Measurements from ENCODE around the gene SNTG2.

Gene SNTG2

GRCh38 chr2:1154710-1155594, 204.3 kb downstream of the SNTG2 start:
- no peak for DNase-seq

DNA sequence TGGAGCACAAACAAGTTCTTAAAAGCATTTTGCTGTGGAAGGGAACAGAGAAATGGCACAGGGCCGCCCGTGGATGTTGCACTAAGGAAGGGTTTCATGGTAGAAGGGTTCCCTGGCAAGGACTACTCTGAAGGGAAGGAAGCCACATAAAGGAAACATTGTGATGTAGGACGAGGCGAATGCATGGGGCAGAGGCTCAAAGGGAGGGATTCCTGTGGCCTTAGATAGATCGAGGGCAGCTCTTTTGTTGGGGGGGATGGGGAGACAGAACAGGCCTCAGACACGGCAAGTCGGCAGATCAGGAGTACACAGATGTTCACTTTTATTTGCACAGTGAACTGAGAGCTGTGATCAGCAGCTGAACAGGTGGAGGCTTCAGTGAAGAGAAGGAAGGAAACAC, 205.4 kb downstream of the SNTG2 start:
- no peak for DNase-seq

- DNase-seq, result no peak
These were observed 205.9 kb downstream of the SNTG2 start for GRCh38 chr2:1156531-1156930.

- no peak for DNase-seq
These were observed 206.5 kb downstream of the SNTG2 start for GRCh38 chr2:1157107-1157506.

- no peak for DNase-seq
These were observed 208.4 kb downstream of the SNTG2 start for GRCh38 chr2:1159013-1159412.

DNA sequence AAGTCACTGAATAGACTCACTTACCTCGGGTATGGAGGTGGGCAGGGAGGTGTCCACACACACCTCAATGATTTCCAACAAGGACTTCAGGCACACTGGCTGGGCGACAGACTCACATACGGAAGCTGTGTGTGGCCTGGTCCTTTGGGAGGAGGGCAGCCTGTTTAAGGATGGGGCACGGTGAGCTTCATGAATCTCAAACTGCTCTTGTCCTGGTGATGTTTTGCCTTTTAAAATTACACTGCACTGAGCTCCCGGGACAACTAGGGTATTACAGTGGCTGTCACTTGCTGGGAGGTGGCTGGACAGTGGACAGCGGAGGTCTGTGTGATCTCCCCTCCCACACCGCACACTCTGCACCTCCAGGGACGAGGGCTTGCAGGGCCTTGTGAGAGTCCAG, 211.6 kb downstream of the SNTG2 start:
- no peak for DNase-seq

DNA sequence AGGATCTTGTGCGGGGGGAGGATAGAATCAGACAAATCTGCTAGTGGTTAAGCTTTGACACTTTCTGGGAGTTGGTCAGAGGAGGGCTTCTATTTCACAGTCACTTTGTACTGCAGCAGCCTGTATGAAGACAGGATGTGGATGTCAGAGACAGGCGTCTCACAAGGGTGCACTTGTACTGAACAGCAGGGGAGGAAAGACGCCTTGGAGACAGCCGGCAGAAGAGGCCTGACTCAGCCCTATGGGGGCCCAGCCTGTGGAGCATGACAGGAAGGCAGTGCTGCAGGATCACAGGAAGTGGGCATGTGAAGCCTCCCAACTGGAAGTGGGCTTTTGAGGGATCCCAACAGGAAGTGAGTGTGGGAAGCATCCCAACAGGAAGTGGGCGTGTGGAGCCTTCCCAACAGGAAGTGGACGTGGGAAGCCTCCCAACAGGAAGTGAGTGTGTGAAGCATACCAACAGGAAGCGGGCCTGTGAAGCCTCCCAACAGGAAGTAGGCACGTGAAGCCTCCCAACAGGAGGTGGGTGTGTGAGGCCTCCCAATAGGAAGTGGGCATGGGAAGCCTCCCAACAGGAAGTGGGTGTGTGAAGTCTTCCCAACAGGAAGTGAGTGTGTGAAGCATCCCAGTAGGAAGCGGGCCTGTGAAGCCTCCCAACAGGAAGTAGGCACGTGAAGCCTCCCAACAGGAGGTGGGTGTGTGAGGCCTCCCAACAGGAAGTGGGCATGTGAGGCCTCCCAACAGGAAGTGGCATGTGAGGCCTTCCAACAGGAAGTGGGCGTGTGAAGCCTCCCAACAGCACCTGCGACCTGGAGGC, 212.3 kb downstream of the SNTG2 start:
- DNase-seq, result peak; percentile 6

GRCh38 chr2:1166976-1167375, 216.3 kb downstream of the SNTG2 start:
- DNase-seq, result no peak

DNA sequence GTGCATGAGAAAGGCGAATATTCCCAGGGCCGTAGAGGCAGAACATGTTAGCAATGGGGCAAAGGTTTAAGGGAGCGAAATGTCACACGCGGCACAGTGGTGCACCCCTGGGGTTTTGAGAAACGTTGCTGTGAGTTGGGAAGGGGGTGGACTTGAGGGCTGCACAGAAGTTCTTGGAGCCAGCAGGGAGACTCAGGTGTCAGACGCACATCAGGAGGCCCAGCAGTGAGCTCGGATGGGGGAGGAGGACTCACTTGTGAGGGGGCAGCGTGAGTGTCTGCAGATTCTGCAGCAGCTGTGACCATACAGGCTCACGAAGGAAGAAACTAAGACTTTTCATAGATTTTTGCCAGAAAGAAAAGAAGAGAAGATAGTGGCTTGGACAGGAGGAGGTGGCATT, 218.2 kb downstream of the SNTG2 start:
- no peak for DNase-seq

GRCh38 chr2:1169291-1169949, 218.8 kb downstream of the SNTG2 start:
- no peak for DNase-seq

DNA sequence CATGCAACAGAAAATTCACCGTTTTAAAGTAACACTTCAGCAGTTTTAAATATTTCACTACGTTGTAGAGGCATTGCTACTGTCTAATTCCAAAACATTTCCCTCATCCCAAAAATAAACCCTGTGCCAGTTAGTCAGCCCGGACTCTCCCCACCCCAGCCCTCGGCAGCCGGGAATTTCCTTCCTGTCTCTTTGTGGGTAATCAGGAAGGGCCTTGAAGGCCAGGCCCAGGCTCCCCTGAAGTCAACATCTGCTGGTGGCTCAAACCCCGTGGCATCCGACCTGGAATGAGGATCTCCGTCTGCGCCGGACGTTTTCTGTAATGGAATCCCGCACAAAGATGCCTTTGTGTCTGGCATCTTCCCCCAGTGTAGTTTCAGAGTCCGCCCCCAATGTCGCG, 219.6 kb downstream of the SNTG2 start:
- DNase-seq, result no peak

DNA sequence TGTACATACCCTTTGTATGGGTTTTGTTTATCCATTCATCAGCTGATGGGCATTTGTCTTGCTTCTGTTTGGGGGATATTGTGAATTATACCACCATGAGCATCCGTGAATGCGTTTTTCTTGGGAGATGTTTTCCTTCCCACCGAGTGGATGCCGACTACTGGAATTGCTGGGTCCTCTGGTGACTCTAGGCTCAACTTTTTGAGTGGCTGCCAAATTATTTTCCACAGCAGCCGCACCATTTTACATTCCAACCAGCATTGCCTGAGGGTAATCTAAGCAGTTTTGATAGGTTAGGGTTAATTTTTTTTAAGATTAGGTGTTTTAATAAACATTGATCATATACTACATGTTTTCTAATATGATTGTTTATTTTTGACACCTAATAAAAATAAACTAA, 220.1 kb downstream of the SNTG2 start:
- DNase-seq, result no peak

GRCh38 chr2:1173528-1173927, 222.9 kb downstream of the SNTG2 start:
- DNase-seq, result no peak

DNA sequence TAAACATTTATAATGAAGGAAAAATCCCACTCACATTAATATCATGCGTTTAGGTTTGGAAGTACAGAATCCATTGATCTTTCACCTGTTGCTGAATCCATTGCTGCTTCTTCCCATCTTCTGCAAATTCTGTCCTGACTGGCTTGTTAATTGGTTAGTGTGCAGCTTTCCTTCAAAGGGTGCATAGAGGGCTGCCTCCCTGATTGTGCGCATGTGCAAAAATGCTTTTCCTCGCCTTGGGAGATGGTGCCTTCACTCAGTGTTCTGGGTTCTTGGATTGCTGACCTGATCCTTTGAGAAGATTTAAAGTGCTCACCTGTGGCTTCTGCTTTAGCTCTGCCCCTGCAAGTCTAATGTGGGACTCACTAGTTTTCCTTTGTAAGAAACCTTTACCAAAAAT, 231.2 kb downstream of the SNTG2 start:
- no peak for DNase-seq

DNA sequence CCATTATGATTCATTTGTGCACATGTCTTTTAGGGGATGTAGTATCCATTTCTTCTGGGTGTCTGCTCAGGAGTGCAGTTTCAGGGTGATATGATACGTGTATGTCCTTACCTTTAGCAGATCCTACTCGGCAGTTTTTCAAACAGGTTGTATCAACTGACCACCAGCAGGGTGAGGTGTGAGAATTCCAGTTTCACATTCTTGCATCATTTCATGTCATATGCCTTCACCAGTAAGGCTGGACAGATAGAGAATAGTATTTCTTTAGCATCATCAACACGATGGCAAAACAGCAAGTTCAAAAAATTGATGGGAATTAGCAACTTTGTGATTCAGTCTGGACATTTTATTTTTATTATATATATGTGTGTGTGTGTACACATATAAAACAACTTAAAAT, 232.7 kb downstream of the SNTG2 start:
- no peak for DNase-seq

- no peak for DNase-seq
These were observed 235.8 kb downstream of the SNTG2 start for GRCh38 chr2:1186421-1186820.

GRCh38 chr2:1187189-1187588, 236.5 kb downstream of the SNTG2 start:
- DNase-seq, result no peak

- DNase-seq, result no peak
These were observed 241.5 kb downstream of the SNTG2 start for GRCh38 chr2:1192121-1192520.

GRCh38 chr2:1193801-1194200, 243.2 kb downstream of the SNTG2 start:
- DNase-seq, result no peak

DNA sequence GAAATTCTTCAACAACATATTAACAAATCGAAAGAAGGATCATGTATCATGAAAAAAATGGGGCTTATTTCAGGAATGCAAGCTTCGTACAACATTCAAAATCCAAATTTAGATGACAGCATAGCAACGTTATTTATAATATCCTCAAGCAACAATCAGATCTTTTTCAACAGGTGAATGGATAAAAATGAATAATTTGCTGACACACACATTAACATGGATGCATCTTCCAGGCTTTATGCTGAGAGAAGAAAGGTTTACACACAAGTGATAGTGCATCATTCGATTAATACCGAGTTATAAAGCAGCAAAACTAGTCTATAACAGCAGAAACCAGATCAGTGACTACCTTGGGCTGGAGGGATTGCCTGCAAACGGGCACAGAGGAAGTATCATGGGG, 253.1 kb downstream of the SNTG2 start:
- no peak for DNase-seq

- DNase-seq, result no peak
These were observed 255.2 kb downstream of the SNTG2 start for GRCh38 chr2:1205853-1206252.

GRCh38 chr2:1207962-1208510, 257.4 kb downstream of the SNTG2 start:
- no peak for DNase-seq

GRCh38 chr2:1208522-1208921, 257.9 kb downstream of the SNTG2 start:
- DNase-seq, result no peak

All from hematopoietic multipotent progenitor cell treated with erythropoietin and hydrocortisone succinate and interleukin-3 and kit ligand, for 4 days (in vitro differentiated cells).